A204.1 (cell line): ENCODE results near the gene PLA2G2E.
"Not testable (repeated sequence)": the region's sequence is repeated elsewhere in the genome, so short reads cannot be mapped to it uniquely, and the experiment has no call there.

Source experiments
- FAIRE-seq: peaks from 2 replicates; lab custom pipeline; 2012; peaks lifted over from hg19 to GRCh38; lab: Jason Lieb, UNC

Gene PLA2G2E

GRCh38 chr1:19927130-19927421 is 3.7 kb upstream of the PLA2G2E start:
- not testable (repeated sequence) for FAIRE-seq

GRCh38 chr1:19926296-19927129 is 3.1 kb upstream of the PLA2G2E start:
- FAIRE-seq, result no peak

- no peak for FAIRE-seq
These were observed 2.1 kb upstream of the PLA2G2E start for GRCh38 chr1:19925342-19926070.

GRCh38 chr1:19923953-19924346 is 533 bp upstream of the PLA2G2E start:
- no peak for FAIRE-seq

- no peak for FAIRE-seq
These were observed 1.3 kb downstream of the PLA2G2E start for GRCh38 chr1:19922015-19922688.

- no peak for FAIRE-seq
These were observed 2.1 kb downstream of the PLA2G2E start for GRCh38 chr1:19921310-19921709.

- no peak for FAIRE-seq
These were observed 3.2 kb downstream of the PLA2G2E start for GRCh38 chr1:19920132-19920710.

GRCh38 chr1:19918057-19918456 is 5.4 kb downstream of the PLA2G2E start:
- peak; percentile 79 for FAIRE-seq

- FAIRE-seq, result no peak
These were observed 12.8 kb downstream of the PLA2G2E start for GRCh38 chr1:19910650-19911049.

GRCh38 chr1:19909971-19910370 is 13.4 kb downstream of the PLA2G2E start:
- no peak for FAIRE-seq

- FAIRE-seq, result no peak
These were observed 14.0 kb downstream of the PLA2G2E start for GRCh38 chr1:19909392-19909791.

GRCh38 chr1:19907456-19907855 is 16.0 kb downstream of the PLA2G2E start:
- no peak for FAIRE-seq

- FAIRE-seq, result no peak
These were observed 19.8 kb downstream of the PLA2G2E start for GRCh38 chr1:19903621-19904020.

GRCh38 chr1:19901653-19902052 is 21.8 kb downstream of the PLA2G2E start:
- FAIRE-seq, result no peak

- no peak for FAIRE-seq
These were observed 29.2 kb downstream of the PLA2G2E start for GRCh38 chr1:19894218-19894617.

- no peak for FAIRE-seq
These were observed 29.7 kb downstream of the PLA2G2E start for GRCh38 chr1:19893687-19894086.

GRCh38 chr1:19892628-19893168 is 30.7 kb downstream of the PLA2G2E start:
- no peak for FAIRE-seq

- no peak for FAIRE-seq
These were observed 31.3 kb downstream of the PLA2G2E start for GRCh38 chr1:19892129-19892528.

GRCh38 chr1:19889656-19890055 is 33.8 kb downstream of the PLA2G2E start:
- no peak for FAIRE-seq

- no peak for FAIRE-seq
These were observed 35.3 kb downstream of the PLA2G2E start for GRCh38 chr1:19888112-19888511.

- no peak for FAIRE-seq
These were observed 37.6 kb downstream of the PLA2G2E start for GRCh38 chr1:19885821-19886220.

- FAIRE-seq, result no peak
These were observed 39.1 kb downstream of the PLA2G2E start for GRCh38 chr1:19884312-19884711.
